ENCODE results near the gene ABCC1.

ABCC1 gene

GRCh38 chr16:16084874-16085273, 135.5 kb downstream of the ABCC1 start:
- Histone ChIP-seq H3K4me3 (ENCODE audit: insufficient read depth, low read depth, low read length, poor library complexity, severe bottlenecking) (no peak overlapping the region), H3K9me3 (ENCODE audit: control insufficient read depth, low read length) (no peaks in the 10 kb centered on the region), H3K27ac (ENCODE audit: insufficient read depth, low read length, poor library complexity, severe bottlenecking) (no peak overlapping the region), H3K4me1 (ENCODE audit: control insufficient read depth, insufficient read depth, low read length, poor library complexity, severe bottlenecking) (no peaks in the 10 kb centered on the region), H3K27me3 (replicated peaks; ENCODE audit: control insufficient read depth, insufficient read depth, low read length, poor library complexity, severe bottlenecking) (no peaks in the 10 kb centered on the region), H3K36me3 (ENCODE audit: control insufficient read depth, insufficient read depth, low read length) (peaks cover 72% of the 10 kb centered on the region)
- no peak for DNase-seq

DNA sequence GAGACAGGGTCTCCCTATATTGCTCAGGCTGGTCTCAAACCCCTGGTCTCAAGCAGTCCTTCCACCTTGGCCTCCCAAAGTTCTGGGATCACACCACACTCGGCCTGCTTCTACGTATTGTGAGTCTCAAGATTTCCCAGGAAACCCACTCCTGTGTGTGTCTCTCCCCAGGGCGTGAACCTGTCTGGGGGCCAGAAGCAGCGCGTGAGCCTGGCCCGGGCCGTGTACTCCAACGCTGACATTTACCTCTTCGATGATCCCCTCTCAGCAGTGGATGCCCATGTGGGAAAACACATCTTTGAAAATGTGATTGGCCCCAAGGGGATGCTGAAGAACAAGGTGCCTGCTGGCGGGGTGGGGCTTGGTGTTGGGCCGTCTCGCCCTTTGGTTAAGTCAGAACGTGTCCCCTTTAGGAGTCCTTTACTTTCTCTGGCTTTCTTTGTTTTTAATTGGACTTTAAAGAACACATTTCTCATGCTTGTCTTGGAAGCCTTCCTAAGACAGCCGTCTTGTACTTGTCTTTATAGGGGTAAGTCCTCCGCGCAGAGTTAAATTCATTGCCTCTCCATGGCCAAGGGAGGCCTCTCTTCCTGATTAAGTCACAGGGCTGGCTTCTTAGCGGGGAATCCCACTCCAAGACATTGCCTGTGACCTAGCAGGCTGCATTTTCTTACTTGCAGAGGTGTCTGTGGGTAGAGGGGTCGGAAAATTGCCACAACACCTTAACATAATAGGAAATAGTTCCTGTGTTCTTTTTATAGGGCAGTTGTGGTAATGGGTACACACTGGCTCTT, 137.4 kb downstream of the ABCC1 start:
- no peak for DNase-seq
- H3K36me3 ChIP-seq (ENCODE audit: control insufficient read depth, insufficient read depth, low read length): peaks cover 80% of the 10 kb centered on the region
- H3K4me3 ChIP-seq (ENCODE audit: insufficient read depth, low read depth, low read length, poor library complexity, severe bottlenecking): no peak overlapping the region

GRCh38 chr16:16090238-16090637, 140.8 kb downstream of the ABCC1 start:
- Histone ChIP-seq H3K4me3 (ENCODE audit: insufficient read depth, low read depth, low read length, poor library complexity, severe bottlenecking) (no peak overlapping the region), H3K36me3 (ENCODE audit: control insufficient read depth, insufficient read depth, low read length) (peaks cover 77% of the 10 kb centered on the region), H3K27ac (ENCODE audit: insufficient read depth, low read length, poor library complexity, severe bottlenecking) (no peak overlapping the region), H3K9me3 (ENCODE audit: control insufficient read depth, low read length) (no peaks in the 10 kb centered on the region), H3K4me1 (ENCODE audit: control insufficient read depth, insufficient read depth, low read length, poor library complexity, severe bottlenecking) (no peaks in the 10 kb centered on the region), H3K27me3 (replicated peaks; ENCODE audit: control insufficient read depth, insufficient read depth, low read length, poor library complexity, severe bottlenecking) (no peaks in the 10 kb centered on the region)
- no peak for DNase-seq

More for the DNA sequence above, 137.4 kb downstream of the ABCC1 start:
- no peaks in the 10 kb centered on the region for H3K9me3 ChIP-seq (ENCODE audit: control insufficient read depth, low read length)
- H3K27ac ChIP-seq (ENCODE audit: insufficient read depth, low read length, poor library complexity, severe bottlenecking): no peak overlapping the region
- H3K4me1 ChIP-seq (ENCODE audit: control insufficient read depth, insufficient read depth, low read length, poor library complexity, severe bottlenecking): no peaks in the 10 kb centered on the region
- no peaks in the 10 kb centered on the region for H3K27me3 ChIP-seq (replicated peaks; ENCODE audit: control insufficient read depth, insufficient read depth, low read length, poor library complexity, severe bottlenecking)

DNA sequence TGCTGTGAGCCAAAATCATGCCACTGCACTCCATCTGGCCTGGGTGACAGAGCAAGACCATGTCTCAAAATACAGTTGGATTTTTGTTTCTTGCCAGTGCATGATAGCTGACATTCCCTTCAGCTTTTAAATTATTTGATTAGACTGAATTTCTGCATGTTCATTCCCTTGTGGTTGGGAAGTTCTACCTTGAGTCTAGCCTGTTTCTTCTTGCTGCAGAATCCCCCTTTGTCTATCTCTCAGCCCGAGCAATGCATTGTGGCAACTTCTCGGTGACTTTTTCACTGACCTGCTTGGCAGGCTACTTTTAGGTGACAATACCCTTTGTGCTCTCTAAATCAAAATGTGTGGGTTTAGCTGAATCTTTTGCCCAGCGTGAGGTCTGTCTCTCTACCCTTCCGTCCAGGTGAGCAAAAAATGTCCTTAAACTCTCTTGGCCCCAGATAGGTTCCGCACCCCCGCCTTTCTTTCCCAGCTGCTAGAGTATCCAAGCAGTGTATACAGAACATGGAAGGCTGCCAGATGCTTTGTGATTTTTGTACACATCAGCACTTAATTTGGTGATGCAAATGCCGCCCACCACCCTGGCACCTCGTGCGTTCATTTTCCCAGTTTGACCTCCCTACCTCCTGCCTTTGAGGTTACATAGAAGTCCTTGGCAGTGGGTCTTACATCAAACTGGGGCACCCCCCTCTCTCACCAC, 143.7 kb downstream of the ABCC1 start:
- Histone ChIP-seq H3K9me3 (ENCODE audit: control insufficient read depth, low read length) (no peaks in the 10 kb centered on the region), H3K27me3 (replicated peaks; ENCODE audit: control insufficient read depth, insufficient read depth, low read length, poor library complexity, severe bottlenecking) (no peaks in the 10 kb centered on the region)
- no peak for DNase-seq

DNA sequence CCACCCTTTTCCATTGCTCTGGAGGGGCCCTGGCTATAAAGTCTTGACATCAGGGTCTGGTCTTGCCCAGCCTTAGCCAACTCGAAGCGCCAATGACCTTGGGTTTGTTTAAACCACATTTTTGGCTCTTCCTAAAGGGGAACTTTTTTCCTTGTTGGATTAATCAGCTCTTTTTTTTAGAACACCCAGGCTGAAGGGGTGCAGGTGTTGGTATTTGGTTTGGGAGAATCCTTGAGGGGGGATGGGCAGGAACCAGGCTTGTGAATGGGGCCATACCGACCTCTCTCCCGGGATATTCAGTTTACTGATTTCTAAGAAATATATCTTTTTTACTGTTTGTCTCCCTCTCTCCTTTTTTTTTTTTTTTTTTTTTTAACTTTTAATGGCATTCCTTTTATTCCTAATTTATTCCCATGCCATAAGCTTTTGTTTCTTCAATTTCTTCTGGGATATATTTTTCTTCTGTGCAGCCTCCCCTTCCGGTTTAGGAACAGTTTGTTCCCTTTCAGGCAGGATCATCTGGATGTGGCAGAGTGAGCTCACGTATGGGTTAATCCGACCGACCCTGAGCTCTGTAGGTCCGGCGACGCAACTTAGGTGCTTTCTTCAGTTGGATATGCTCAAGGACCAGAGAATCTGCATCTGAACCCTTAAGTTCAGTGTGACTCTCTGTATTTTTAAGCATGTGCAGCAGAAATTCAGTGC, 144.4 kb downstream of the ABCC1 start:
- peaks cover 59% of the 10 kb centered on the region for H3K36me3 ChIP-seq (ENCODE audit: control insufficient read depth, insufficient read depth, low read length)
- no peaks in the 10 kb centered on the region for H3K9me3 ChIP-seq (ENCODE audit: control insufficient read depth, low read length)
- no peak overlapping the region for H3K27ac ChIP-seq (ENCODE audit: insufficient read depth, low read length, poor library complexity, severe bottlenecking)
- no peak for DNase-seq
- no peak overlapping the region for H3K4me3 ChIP-seq (ENCODE audit: insufficient read depth, low read depth, low read length, poor library complexity, severe bottlenecking)
- H3K27me3 ChIP-seq (replicated peaks; ENCODE audit: control insufficient read depth, insufficient read depth, low read length, poor library complexity, severe bottlenecking): no peaks in the 10 kb centered on the region
- H3K4me1 ChIP-seq (ENCODE audit: control insufficient read depth, insufficient read depth, low read length, poor library complexity, severe bottlenecking): no peaks in the 10 kb centered on the region

More for the DNA sequence above, 143.7 kb downstream of the ABCC1 start:
- no peak overlapping the region for H3K27ac ChIP-seq (ENCODE audit: insufficient read depth, low read length, poor library complexity, severe bottlenecking)
- no peak overlapping the region for H3K4me3 ChIP-seq (ENCODE audit: insufficient read depth, low read depth, low read length, poor library complexity, severe bottlenecking)
- no peaks in the 10 kb centered on the region for H3K4me1 ChIP-seq (ENCODE audit: control insufficient read depth, insufficient read depth, low read length, poor library complexity, severe bottlenecking)
- peaks cover 61% of the 10 kb centered on the region for H3K36me3 ChIP-seq (ENCODE audit: control insufficient read depth, insufficient read depth, low read length)

GRCh38 chr16:16095646-16096045, 146.2 kb downstream of the ABCC1 start:
- peaks cover 52% of the 10 kb centered on the region for H3K36me3 ChIP-seq (ENCODE audit: control insufficient read depth, insufficient read depth, low read length)
- no peaks in the 10 kb centered on the region for H3K4me1 ChIP-seq (ENCODE audit: control insufficient read depth, insufficient read depth, low read length, poor library complexity, severe bottlenecking)
- no peaks in the 10 kb centered on the region for H3K9me3 ChIP-seq (ENCODE audit: control insufficient read depth, low read length)
- H3K27ac ChIP-seq (ENCODE audit: insufficient read depth, low read length, poor library complexity, severe bottlenecking): no peak overlapping the region
- no peak for DNase-seq
- H3K27me3 ChIP-seq (replicated peaks; ENCODE audit: control insufficient read depth, insufficient read depth, low read length, poor library complexity, severe bottlenecking): no peaks in the 10 kb centered on the region
- no peak overlapping the region for H3K4me3 ChIP-seq (ENCODE audit: insufficient read depth, low read depth, low read length, poor library complexity, severe bottlenecking)

DNA sequence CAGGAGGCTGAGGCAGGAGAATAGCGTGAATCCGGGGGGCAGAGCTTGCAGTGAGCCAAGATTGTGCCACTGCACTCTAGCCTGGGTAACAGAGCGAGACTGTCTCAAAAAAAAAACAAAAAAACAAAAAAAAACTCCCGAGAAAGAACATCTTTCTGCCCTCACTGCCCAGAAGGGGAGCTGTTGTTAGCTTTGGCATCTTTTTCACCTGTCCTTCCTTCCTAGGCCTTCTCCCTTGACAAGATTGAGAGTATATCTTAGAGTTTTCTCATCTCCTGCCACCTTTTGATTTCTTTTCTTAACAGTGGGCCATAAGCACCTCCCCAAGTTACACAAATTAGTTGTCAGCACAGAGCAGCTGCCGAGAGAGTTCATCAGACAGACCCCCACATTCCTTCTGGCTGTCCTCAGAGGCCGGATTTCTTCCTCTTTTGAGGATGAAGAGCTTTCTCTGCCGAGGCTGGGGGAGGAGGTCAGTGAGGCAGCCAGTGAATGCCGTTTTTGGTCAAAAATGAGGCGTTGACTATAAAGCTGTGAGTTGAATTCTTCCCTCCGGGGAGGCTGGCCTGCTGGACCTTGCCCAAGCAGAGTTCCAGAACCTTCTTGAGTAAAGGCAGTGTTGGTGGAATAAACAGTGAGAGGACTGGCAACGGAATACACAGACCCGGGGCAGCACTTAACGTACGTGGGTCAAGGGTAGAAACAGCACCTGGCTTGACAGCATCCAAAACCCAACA, 146.9 kb downstream of the ABCC1 start:
- no peak overlapping the region for H3K27ac ChIP-seq (ENCODE audit: insufficient read depth, low read length, poor library complexity, severe bottlenecking)
- H3K4me1 ChIP-seq (ENCODE audit: control insufficient read depth, insufficient read depth, low read length, poor library complexity, severe bottlenecking): no peaks in the 10 kb centered on the region
- H3K9me3 ChIP-seq (ENCODE audit: control insufficient read depth, low read length): no peaks in the 10 kb centered on the region
- no peak for DNase-seq
- peaks cover 47% of the 10 kb centered on the region for H3K36me3 ChIP-seq (ENCODE audit: control insufficient read depth, insufficient read depth, low read length)
- no peaks in the 10 kb centered on the region for H3K27me3 ChIP-seq (replicated peaks; ENCODE audit: control insufficient read depth, insufficient read depth, low read length, poor library complexity, severe bottlenecking)
- H3K4me3 ChIP-seq (ENCODE audit: insufficient read depth, low read depth, low read length, poor library complexity, severe bottlenecking): no peak overlapping the region

- no peak overlapping the region for H3K27ac ChIP-seq (ENCODE audit: insufficient read depth, low read length, poor library complexity, severe bottlenecking)
- no peaks in the 10 kb centered on the region for H3K4me1 ChIP-seq (ENCODE audit: control insufficient read depth, insufficient read depth, low read length, poor library complexity, severe bottlenecking)
- no peaks in the 10 kb centered on the region for H3K9me3 ChIP-seq (ENCODE audit: control insufficient read depth, low read length)
- H3K4me3 ChIP-seq (ENCODE audit: insufficient read depth, low read depth, low read length, poor library complexity, severe bottlenecking): no peak overlapping the region
- peaks cover 45% of the 10 kb centered on the region for H3K36me3 ChIP-seq (ENCODE audit: control insufficient read depth, insufficient read depth, low read length)
- DNase-seq: no peak
- no peaks in the 10 kb centered on the region for H3K27me3 ChIP-seq (replicated peaks; ENCODE audit: control insufficient read depth, insufficient read depth, low read length, poor library complexity, severe bottlenecking)
Measured at GRCh38 chr16:16096858-16097213, 147.4 kb downstream of the ABCC1 start.

- no peak for DNase-seq
- Histone ChIP-seq H3K27ac (ENCODE audit: insufficient read depth, low read length, poor library complexity, severe bottlenecking) (no peak overlapping the region), H3K4me3 (ENCODE audit: insufficient read depth, low read depth, low read length, poor library complexity, severe bottlenecking) (no peak overlapping the region), H3K27me3 (replicated peaks; ENCODE audit: control insufficient read depth, insufficient read depth, low read length, poor library complexity, severe bottlenecking) (no peaks in the 10 kb centered on the region), H3K9me3 (ENCODE audit: control insufficient read depth, low read length) (no peaks in the 10 kb centered on the region), H3K36me3 (ENCODE audit: control insufficient read depth, insufficient read depth, low read length) (peaks cover 47% of the 10 kb centered on the region), H3K4me1 (ENCODE audit: control insufficient read depth, insufficient read depth, low read length, poor library complexity, severe bottlenecking) (no peaks in the 10 kb centered on the region)
Measured at GRCh38 chr16:16099320-16099719, 149.9 kb downstream of the ABCC1 start.
